ENCODE results near the gene PXDC1.

PXDC1 gene

DNA sequence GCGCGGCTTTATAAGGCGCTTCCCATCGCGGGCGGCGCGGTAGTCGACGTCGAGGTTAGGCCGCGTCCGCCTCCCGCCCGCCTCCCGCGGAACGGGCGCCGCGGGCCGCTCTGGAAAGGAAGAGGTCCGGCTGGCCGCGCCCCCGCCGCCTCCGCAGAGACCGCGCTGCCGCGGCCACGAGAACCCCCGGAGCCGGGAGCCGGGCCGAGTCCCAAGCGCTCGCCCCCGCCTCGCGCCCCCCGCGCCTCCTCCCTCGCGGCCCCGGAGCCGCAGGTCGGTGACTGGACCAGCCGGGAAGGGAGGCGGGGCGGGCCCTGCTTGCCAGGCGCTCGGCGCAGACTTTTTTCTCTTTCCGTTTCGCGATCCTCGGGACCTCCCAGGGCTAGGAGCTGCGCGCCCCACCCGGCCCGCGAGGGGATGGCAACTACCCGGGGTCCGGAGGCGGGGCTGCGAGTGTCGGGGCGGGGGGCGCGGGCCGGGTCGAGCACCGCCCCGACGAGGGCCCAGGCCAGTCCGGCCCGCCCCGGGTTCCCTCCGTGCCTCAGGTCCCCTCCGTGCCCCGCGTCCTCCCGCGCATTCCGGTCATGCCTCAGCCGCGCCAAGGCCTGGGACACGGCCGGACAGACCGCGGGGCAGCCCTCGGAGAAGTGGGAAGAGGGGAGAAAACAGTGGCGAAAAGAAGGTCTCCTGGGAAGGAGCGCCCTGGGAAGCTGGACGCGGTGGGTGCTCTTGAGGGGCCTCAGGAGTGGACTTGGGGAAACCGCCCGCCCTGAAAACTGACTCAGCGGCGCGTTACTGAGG is 417 bp upstream of the PXDC1 start:
- DNase-seq (ENCODE audit: low read depth): peak; percentile 84
- peak overlapping the region; percentile 86 for H3K4me3 ChIP-seq (ENCODE audit: low read depth, low read length)

DNA sequence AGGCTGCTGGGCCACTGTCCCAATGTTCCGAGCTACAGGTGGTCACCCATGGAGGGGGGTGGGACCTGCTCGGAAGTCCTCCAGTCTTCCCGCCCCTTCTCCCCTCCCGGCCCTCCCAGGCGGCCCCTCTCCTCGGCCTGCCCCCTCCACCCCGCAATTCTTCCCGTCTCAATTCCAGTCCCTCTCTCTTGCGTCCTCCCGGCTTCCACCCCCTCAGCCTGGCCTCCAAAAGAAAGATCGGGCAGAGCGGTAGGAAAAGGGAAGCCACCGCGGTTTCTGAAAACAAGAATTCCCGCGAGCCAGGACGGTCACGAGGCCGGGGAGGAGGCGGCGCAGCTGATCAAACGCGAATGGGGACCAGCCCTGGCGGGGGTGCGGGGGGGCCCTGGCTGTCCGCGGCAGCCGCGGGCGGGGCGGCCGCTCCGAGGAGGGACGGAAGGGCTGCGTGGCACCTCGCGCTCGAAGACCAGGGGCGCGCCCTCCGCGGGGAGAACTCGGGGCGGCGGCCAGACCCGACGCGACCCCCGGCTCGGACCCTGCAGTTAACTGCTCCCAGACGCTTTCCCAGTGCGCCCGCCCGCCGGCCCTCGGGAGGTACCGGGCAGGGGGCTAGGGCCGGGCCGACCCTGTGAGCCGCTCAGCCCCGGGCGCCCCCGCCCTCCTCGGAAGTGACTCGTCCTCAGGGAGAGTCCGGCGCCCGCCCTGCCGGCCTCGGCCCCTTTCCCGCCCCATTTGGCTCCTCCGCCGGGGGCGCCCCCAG is 1.0 kb downstream of the PXDC1 start:
- H3K4me3 ChIP-seq (ENCODE audit: low read depth, low read length): peak overlapping the region; percentile 86
- DNase-seq (ENCODE audit: low read depth): peak; percentile 35

DNA sequence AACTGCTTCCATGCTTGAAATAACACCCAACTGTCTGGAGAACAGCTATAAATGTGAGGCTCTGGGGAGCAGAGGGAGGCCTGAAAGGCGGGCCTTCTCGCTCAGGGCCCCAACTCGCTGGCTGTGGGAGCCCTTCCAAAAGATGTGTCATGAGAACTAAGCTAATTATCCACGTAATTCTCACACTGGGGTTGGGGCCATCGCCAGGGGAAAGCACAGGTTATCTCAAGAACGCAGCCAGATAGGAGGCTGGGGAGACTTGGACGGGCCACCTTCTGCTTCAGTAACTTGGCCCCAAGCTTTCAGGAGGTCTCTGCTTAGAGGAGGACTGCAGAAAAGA is 1.6 kb downstream of the PXDC1 start:
- peak overlapping the region; percentile 86 for H3K4me3 ChIP-seq (ENCODE audit: low read depth, low read length)

DNA sequence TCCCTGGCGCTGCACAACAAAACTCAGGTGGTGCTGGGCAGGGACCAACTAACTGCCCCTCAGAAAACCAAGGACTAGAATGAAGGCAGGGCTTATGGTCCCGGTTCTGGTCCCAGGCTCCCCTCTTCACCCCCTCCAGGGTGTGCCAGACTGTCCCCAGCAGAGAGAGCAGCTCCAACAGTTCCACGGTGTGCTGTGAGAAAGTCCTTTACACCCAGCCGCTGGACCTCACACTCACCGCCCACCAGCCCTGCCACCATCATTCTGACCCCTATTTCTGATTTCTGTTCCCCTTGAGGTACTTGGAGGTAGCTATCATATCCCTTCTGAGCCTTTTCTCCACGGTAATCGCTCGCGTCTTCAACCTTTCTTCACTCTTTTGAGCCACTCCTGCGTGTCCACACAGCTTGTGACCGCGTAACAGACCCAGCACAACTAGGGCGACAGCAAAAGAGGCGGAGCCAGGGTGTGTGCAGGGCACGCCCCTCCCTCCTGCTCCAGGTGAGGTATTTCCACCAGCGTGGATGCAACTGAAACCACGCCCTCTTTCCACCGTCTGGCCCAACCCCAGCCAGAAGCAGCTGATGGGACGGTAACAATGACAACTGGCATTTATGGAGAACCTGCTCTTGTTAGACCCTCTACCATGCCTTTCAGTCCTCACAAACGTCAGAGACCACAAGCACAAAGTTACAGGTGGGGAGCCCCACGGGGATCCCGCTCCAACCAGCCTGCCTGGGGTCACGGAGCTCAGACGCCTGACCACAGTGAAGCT is 2.3 kb downstream of the PXDC1 start:
- H3K4me3 ChIP-seq (ENCODE audit: low read depth, low read length): peak overlapping the region; percentile 86
- no peak for DNase-seq (ENCODE audit: low read depth)

More for the DNA sequence above, 1.6 kb downstream of the PXDC1 start:
- DNase-seq (ENCODE audit: low read depth): peak; percentile 33

DNA sequence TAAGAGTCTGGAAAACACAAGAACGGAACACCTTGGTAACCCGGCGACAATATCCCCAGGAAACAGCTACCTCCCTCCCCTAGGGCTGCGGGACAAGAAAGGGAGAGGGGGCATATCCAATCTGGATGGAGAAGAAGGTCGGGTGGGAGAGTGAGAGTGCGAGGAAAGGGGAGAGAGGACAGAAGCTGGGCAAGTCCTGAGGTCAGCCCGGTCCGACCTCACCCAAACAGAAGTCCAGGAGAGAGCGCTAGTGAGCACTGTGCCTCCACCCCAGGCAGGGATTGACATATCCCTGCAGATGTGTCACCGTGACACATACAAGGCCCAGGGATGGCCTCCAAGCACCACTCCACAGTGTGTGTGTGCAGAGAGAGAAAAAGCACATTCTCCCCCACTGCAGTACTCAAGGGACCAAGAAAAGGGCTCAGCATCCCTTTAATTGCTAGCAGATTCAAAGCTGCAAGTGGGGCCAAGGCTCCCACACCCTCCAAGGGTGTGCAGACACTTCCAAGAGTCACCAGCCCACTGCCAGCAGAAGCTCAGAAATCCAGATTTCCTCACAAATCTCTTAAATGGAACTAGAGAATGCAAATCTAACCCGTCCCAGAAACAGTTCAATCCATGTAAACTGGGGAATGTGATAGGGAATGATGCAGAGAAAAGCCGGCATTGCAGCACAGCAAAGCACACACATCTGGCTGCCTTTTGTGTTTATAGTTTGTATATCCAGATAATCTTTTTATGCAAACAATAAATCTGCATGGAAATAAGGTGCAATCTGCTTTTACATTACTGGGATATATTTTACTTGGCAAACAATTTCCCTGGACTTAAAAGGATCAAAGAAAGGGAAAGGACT is 3.1 kb downstream of the PXDC1 start:
- H3K4me3 ChIP-seq (ENCODE audit: low read depth, low read length): peak overlapping the region; percentile 86
- DNase-seq (ENCODE audit: low read depth): peak; percentile 47

DNA sequence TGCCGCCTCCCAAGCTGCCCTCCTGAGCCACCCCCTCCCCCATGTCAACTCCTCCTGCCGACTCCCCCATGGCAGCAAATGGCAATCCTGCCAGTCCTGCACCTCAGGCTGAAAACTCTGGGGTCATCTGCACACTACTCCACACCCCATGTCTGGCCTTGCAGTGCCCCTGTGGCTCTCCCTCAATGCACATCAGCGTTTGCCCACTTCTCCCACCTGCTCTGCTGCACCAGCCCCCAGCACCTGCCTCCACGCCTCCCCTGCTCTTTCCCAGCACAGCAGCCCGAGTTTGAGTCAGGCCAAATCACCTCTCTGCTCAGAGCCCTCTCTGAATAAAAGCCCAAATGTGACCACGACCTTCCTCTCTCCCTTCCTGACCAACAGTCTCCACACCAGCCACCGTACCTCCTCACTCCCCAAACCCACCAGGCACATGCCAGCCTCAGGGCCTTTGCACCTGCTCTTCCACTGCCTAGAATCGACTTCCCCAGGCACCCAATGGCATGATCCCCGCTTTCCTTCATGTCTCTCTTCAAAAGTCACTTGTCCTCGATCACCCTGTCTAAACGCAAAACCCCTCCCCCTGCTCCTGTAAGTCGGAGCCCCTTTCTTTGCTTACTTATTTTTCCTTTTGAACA is 4.3 kb downstream of the PXDC1 start:
- no peak for DNase-seq (ENCODE audit: low read depth)
- H3K4me3 ChIP-seq (ENCODE audit: low read depth, low read length): no peak overlapping the region

DNA sequence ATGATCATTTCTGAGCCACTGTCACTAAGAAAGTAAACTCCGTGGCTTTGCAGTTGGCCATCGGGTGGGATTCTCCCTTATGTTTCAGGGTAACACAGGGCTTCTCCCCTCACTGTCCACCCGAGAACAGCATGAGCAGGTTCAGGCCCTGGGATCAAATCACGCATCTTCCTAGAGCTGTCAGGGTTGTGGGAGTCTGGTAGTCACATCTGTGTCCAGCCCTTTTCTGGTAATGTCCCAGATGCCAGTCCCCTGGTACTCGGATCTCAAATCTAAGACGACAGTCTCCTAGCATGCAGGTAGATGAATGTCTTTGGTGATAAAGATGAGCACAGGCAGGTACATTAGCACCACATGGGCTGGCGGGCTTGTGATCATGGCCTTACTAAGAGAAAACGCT is 4.8 kb downstream of the PXDC1 start:
- DNase-seq (ENCODE audit: low read depth): no peak

DNA sequence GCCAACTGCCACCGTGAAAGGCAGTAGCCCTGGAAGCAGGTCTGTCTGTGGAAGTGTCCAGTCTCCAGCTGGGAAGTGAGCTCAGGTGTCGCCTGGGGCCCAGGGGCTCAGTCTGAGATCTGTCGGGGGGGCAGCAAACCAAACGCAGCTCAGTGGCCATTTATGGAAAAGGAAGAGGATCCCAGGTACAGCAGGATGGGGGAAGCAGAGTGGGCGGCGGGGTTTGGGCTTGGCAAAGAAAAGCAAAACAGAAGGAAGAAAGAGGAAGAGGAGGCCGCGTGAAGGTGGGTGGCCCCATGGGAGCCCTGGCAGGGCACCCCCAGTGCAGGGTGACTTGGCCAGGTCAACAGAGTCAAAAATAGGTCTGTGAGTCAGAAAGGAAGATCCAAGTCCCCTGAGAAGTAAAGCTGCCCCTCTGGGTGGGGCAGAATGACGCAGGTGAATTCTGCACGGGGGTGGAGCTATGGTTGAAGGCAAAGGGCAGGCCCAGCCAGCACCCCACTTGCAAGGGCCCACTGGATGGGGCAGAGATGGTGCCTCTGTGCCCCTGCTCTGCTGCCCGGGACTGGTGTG is 5.3 kb downstream of the PXDC1 start:
- H3K4me3 ChIP-seq (ENCODE audit: low read depth, low read length): no peak overlapping the region
- no peak for DNase-seq (ENCODE audit: low read depth)

More for the DNA sequence above, 4.8 kb downstream of the PXDC1 start:
- no peak overlapping the region for H3K4me3 ChIP-seq (ENCODE audit: low read depth, low read length)

DNA sequence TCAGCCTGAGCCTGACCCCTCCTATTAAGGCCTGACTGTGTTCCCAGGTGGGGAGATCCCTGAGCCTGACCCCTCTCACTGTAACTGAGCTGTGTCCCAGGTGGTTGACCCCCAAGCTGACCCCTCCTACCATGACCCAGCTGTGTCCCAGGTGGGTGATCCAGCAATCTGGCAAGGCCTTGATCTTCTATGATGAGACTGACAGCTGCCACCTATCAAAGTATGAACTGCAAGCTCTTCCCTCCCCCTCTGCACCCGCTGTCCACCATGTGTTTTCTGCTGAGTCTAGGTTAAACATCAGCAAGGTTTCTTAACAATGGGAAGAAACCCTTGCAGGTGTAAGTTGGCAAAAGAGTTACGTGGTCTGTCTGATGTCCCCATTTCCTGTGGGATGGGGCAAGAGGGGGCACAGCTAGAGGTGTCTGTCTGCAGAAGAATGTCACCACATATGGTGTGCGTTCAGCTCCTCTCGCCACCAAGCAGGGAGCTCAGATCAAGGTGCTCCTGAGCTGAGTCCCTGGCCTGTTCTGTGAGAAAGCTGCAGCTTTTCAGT is 5.9 kb downstream of the PXDC1 start:
- DNase-seq (ENCODE audit: low read depth): no peak
- no peak overlapping the region for H3K4me3 ChIP-seq (ENCODE audit: low read depth, low read length)

DNA sequence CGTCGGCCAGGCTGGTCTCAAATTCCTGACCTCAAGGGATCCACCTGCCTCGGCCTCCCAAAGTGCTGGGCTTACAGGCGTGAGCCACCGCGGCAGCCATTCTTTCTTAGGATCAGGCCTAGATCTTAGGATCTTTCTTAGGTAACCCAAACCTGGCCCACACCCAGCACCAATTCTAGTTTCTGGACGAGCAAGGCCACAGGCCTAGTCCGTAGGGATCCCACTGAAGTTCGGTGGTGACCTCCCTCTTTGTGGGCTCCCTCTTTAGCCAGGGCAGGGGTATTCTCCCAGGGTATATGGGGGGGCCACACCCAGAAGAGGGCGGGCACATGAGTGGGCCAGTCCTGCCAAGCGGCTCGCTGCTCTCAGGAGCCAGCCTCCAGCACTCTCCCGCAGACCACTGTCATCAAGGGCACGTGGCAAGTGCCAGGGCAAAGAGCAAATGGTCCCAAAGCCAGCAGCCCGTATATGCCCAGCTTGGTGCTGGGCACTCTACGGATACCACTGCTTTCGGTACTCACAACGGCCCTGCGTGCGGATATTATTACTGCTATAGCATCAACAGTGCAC is 6.5 kb downstream of the PXDC1 start:
- no peak for DNase-seq (ENCODE audit: low read depth)
- no peak overlapping the region for H3K4me3 ChIP-seq (ENCODE audit: low read depth, low read length)

DNA sequence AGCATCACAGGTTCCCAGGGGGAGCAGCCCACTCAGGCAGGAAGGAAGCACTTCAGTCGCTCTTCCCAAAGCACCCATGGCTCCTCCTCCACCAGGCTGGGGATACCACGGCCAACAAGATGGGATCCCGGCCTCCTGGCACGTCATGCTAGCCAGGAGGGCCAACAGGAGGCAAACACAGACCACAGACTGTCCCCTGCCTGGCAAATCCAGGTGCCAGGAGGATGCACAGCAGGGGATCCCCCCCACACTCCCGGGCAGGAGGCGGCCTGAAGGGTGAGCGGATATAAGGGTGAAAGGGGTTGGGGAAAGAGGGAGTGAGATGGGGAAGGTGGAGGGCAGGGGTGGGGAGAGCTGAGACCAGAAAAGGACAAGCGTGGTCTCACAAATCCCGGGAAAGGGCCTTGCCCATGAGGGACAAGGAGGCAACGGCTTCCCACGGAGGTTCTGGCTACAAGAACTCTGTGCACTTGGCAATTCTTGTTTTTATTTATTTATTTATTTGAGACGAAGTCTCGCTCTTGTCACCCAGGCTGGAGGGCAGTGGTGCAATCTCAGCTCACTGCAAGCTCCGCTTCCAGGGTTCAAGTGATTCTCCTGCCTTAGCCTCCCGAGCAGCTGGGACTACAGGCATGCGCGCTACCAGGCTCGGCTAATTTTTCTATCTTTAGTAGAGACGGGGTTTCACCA is 7.2 kb downstream of the PXDC1 start:
- H3K4me3 ChIP-seq (ENCODE audit: low read depth, low read length): no peak overlapping the region
- no peak for DNase-seq (ENCODE audit: low read depth)

DNA sequence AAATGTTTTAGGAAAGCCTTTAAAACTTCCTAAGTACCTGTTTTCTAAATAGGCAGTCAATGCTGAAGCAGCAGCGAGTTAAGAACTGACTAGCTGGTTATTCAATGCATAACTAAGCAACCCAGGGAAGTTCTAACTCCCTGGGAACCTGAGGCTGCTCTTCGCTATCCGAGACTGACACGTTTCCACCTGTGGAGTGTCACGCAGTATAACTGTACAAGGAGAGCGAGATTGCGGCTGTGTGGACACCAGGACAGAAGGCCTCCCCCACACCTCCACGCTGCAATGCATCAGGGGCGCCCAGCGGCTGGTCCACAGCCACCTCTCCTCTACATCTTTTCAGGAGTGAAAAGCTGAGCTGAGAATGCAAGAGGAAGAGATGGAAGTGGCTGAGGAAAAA is 8.0 kb downstream of the PXDC1 start:
- no peak for DNase-seq (ENCODE audit: low read depth)
- H3K4me3 ChIP-seq (ENCODE audit: low read depth, low read length): no peak overlapping the region

DNA sequence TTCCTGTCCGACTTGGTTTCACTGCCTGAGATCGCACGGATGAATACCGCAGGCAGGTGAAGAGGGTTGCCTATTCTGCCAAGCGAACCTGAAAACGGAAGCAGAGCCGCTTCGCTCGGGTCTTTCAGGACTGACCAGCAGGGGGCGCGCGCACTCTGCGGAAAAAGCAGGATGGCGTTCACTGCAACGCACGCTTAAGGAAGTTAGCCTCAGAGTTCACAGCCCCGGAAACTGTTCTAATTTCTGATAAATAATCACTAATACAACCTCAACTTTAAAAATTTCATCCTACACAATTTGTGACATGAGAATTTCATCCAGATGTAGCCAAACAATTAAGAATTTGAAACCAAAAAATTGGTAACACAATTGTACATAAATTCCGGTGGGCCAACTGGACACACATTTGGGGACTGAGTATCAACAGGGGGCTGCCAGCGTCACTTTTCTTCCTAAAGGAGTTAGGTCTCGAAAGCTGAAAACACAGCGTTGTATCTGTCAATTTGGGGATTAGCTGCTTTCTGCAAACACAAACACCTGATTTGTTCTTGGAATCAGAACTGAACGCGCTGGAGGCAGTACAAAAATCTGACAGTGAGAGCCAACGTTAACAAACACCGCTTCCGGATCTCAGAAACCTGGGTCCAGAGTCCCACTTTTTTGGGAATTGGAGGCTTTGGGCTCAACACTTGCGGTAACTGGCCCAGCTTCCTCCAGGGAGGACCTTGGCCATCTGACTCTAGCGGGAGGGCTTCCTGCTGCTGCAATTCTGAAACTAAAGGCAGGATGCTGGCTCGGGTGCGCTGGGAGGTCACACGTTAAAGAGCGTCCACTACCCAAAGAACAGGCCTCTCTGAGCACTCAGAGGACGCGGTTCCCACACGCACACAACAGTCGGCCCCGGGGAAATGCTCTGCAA is 8.8 kb downstream of the PXDC1 start:
- no peak overlapping the region for H3K4me3 ChIP-seq (ENCODE audit: low read depth, low read length)
- DNase-seq (ENCODE audit: low read depth): peak; percentile 23

DNA sequence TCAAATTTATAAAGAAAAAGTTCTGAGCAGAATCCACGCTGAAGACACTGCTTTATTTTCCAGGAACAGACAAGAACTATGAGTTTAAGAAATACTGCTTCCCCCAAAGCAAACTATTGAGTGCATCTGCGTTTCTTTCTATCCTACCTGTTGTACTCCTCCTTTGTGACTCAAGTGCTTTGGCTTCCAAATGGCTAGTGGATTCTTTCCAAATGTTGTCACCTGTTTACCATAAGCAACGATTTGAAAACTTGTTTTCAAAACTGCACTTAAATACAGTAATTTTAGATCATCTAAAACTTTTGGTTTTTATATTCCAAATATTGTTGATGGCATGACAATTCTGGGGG is 9.5 kb downstream of the PXDC1 start:
- no peak for DNase-seq (ENCODE audit: low read depth)
- H3K4me3 ChIP-seq (ENCODE audit: low read depth, low read length): no peak overlapping the region

DNA sequence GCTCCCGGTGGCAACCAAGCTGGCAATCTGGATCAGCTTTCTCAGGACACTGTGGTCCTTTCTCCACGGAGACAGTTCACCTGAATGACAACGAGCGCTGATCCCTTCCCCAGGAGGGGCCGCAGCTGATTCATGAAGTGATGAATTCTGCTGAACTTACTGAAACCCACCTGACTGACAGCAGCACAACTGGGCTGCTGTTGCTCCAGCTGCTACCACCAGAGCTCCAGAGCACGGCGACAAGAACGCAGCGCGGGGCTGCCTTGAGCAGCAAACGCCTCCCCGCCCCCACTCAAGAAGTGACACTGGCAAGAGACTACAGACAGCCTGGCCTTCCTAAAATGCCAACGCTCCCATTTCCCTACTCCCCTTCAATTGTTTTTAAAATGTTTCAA is 10.0 kb downstream of the PXDC1 start:
- no peak overlapping the region for H3K4me3 ChIP-seq (ENCODE audit: low read depth, low read length)
- DNase-seq (ENCODE audit: low read depth): no peak
